GM03348 (cell line): Measurements from ENCODE around the gene ZIM2.

Experiments used
- DNase-seq: peaks from one replicate; pipeline ENCODE4 v3.0.0; 2012; ENCODE audit warnings: low spot score

Gene ZIM2

DNA sequence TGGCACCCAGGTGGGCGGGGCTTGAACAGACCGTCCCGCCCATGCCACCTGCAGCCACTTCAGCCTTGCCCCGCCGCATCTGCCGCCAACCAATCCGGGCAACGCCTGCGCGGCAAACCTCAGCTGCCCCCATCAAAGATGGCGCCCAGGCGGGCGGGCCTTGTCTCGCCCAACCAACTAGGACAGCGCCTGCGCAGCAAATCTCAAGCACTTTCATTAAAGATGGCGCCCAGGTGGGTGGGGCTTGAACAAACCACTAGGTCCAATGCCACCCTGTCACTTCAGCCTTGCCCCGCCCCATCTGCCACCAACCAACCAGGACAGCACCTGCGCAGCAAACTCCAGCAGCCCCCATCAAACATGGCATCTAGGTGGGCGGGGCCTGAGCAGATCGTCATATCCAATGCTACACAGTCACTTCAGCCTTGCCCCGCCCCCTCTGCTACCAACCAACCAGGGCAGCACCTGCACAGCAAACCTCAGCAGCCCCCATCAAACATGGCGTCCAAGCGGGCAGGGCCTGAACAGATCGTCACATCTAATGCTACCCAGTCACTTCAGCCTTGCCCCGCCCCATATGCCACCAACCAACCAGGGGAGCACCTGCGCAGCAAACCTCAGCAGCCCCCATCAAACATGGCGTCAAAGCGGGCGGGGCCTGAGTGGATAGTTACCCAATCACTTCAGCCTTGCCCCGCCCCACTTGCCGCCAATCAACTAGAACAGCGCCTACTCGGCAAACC lies 1.4 kb downstream of the ZIM2 start:
- DNase-seq: no peak

DNA sequence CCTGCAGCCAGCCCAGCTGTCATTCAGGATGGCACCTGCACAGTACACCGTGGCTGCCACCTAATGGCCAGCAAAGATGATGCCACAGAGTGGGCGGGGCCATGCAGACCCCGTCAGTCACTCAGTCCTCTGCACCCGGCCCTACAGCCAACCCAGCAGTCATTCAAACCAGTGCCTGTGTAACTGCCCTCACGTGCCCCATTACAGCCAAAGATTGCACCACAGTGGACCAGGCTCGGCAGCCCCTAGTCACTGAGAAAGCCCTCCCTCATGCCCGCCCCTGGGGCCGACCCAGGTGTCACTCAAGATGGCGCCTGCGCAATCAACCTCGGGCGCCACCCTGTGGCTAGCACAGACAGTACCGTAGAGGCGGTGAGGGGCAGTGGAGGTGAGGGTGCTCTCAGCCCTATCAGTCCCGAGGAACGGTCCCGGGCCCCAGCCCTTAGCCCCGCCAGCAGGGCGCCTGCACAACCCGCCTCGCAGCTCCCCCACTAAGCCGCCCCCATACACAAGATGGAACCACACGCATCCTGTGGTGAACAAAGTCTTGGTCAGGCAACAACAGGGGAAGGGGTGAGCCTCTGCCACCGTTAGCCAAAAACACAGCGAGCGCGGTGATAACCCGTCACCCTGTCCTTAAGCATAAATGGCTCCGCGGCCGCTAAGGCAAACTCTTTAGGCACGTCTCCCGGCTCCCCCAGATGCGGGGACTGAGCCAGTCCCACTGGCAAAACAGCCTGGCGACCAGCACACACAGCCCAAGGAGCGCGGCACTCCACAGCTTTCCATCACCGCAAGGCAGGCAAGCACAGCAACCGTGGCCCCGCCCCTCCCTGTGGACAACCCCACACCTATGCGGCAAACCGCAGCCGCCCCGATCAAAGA lies 2.3 kb downstream of the ZIM2 start:
- DNase-seq: no peak

DNA sequence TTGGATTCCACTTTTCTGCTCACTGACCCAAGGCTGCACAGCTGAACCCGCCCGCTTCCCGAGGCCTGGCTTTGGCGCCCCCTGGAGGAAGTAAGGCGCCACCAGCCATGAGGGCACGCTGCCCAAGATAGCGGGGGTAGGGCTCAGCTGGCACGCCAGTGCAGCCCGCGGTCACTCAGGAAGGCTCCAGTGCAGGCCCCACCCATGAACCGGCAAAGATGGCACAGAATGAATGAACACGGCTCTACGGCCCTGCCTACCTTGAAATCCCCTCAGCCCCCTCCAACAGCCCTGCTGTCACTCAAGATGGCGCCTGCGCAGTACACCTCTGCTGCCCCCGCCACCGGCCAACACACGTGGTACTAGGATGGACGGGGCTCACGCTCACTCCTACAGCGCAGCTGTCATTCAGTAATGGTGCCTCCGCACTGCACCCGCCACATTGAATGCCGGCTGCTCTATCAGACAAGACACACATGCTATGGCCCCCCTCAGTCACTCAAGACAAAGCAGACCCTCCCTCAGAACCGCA lies 3.0 kb downstream of the ZIM2 start:
- DNase-seq: no peak

DNA sequence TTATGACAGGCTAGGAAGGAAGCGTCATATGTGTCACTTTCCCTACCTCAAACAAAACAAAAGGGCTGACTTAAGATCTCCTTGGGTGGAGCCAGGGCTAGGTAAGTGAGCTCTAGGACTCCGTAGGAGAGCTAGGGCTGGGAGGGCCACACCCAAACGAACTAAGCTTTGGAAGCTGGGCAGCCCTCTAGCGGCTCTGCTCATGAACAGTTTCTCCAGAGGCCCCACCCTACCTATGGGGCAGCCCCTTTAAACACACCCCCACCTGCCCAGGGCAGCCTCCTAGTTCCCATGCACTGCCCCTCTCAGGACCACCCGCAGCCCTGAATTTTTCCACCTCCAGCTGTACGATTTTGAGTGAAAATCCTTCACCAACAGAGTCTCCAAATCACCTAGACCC lies 3.5 kb downstream of the ZIM2 start:
- DNase-seq: no peak

DNA sequence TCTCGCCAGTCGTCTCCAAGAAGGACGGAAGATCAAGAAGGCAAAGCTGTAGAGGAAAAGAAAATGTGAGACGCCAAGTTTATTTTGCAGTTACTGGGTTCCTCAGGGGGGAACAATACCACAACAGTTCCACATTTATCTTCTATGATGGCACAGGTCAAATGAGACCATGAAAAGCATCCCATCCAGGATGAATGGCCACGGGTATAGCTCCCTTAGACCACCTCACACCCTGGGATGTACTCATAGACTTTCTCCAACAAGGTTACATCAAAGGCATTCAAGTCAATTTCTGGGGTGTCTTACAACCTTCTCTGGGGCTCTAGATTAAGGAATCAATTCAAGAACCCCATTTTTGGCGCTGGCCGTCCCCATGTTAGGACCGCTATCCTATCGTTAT lies 4.5 kb downstream of the ZIM2 start:
- DNase-seq: no peak

DNA sequence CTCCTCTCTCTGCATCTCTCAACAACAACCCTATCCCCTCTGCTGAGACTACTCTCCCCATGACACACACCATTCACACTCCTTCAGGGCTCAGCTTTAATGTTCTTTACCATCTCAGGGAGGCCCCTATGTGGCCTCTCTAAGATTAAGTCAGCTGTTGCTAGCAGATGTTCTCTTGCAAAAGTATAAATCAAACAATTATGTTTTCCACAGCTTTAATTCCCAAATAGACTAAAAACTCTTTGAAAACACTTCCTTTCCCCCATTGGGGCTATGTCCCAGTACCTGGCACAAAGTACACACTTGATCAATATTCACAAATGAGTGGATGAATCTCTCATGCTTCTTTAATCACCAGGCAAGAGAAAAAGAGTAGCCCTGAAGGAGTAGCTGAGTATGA lies 5.1 kb downstream of the ZIM2 start:
- DNase-seq: no peak

DNA sequence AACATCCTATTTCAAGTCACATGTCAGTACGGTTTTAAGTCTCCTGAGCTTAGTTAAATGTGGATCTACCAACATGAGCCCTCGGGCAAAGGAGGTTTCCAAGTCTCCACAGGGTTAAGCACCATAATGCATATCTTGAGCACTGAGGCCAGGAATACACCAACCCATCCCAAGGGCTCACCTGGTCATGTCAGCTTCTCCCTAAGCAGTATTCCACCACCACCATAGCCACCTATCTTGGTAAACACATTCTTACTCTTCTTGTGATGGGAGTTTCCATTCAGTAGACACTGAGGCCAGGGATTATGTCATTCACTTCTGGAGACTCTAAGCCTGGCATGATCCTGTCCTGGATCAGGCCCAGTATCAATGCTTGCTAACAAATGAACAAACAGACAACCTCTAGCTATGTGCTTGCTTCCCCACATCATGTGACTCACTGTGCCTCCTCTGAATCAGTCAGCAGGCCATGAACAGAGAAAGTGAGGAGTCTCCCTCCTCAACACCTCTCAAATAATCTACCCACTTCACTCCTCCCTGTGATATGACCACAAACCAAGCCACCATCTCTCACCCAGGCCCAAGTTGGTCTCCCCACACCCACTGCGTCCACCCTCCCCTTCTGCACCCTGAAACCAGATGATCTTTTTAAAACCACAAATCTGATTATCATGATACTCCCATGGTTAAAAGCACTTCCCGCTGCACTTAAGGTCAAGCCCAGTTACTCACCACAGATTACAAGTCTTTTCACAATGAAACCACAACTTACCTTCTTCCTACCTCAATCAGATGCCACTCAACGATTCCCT lies 5.8 kb downstream of the ZIM2 start:
- DNase-seq: no peak

DNA sequence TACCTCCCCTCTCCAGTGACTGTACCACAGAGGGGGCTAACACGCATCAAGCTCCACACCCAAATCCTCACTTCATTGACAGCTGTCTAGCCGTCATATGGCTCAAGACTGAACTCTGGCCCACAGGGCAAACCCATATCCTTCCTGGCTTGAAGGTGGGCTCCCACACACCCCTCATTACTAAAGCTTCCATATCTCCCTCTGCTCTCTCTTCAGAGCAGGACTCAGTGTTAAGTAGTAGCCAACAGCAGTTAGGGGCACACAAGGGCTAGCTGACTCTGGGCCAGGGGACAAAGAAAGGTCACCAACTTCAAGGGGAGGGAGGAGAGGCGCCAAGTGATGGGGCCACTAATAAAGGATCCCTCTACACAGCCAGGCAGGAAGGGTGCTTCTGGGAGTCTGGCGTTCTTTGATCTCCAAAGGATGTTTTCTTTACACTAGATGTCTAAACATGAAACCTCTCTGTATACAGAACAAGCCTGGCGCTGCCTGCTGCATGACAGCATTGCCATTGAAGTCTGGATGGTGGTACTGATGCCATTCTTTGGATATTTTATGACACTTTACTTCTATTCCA lies 8.1 kb downstream of the ZIM2 start:
- no peak for DNase-seq

DNA sequence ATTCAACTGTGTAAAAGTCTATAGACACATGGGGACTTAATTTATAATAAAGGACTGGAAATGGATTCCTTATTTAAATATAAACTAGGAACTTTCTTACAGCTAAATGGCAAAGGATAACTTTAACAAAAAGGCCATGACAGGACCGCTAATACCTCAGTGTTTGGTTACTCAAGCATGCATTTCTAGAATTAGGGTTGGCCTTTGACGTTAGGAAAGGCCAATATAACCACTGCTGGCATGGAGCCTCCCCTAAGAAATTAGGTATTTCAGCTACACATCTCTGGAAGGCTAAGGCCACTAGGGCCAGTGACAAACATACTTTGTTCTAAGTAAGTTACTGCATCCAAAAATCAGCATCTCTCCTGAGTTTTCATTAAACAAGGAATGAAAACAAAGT lies 9.3 kb downstream of the ZIM2 start:
- DNase-seq: no peak

DNA sequence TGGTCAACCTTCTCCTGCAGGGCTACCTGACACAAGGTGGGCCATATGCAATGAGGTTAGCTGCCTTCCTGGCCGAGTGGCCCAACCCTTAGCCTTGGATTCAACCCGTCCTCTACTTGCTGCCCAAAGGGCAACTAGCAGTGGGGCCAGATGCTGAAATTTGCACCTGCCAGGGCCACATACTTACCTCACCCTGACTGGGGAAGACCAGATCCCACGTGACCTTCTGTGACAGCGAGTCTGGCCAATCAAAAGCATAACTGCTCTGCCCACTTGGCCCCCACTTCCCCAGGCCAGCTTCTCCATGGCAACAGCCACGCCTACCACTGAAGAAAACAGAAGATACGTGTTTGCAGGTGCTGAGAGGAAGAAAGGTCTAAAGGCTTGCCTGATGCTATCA lies 10.9 kb downstream of the ZIM2 start:
- DNase-seq: no peak

DNA sequence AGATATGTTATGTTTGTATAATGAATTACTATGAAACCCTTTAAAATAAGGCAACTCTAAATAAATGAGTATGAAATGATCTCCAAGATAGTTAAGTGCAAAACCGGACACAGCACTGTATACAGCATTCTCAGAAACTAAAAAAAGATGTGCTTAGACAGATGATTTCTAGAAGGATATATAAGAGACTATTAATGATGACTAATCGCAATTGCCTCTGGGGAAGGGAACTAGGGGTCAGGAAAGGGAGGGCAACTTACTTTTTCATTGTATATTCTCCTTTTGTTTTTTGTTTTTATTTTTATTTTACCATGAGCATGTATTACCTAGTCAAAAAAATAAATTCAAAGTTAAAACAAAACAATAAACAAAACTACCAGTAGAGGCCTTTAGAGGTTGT lies 12.8 kb downstream of the ZIM2 start:
- no peak for DNase-seq

DNA sequence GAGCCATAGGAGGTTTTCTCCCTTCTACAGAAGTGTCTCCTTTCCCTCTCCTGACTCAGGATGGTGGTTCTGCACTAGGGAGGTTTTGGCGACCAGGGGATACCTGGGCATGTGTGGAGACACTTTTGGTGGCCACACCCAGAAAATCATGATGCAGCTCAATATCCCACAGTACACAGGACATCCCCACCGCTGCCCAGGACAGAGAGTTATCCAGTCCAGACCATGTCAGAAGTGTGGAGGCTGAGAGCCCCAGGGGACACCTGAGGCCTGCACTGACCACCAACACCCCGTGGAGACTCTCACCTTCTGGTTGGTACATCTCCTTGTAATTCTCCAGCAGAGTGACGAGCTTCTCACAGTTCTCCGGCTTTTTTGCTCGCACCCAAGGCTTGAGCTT lies 16.6 kb downstream of the ZIM2 start:
- no peak for DNase-seq

DNA sequence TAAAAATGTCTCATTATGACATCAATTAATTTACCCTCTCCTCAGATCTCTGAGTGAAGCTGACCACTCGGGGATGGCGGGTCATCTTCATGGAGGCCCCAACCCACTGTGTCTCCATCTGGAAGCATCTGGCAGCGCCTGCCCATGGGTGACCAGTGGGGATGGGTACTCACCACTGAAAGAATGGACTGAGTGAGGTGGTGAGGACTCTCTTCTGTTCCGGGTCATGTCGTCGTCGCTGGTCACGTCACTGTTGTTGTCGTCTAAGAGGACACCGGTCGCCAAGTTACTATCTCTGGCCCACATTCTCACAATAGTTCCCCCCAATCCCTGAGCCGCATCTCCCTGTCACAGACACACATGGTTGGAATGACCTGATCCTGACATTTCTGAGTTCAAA lies 17.1 kb downstream of the ZIM2 start:
- no peak for DNase-seq

DNA sequence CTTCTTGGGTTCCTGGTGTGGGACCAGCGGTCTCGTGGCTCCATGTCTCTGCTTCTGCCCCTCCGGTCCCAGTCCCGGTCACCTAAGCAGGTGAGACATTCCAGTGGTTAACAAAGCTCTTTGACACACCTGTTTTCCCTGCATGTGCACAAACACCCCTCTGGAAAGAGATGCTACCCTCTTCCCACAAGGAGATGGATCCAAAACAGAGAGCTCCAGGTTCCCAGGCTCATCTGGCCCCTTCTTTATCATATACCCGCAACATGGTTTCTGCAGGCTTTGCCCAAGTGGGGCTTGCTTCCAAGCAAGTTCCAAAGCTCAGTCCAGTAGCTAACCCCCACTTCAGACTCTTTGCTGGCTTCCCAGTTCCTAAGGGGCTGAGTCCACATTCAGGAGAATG lies 17.8 kb downstream of the ZIM2 start:
- no peak for DNase-seq

DNA sequence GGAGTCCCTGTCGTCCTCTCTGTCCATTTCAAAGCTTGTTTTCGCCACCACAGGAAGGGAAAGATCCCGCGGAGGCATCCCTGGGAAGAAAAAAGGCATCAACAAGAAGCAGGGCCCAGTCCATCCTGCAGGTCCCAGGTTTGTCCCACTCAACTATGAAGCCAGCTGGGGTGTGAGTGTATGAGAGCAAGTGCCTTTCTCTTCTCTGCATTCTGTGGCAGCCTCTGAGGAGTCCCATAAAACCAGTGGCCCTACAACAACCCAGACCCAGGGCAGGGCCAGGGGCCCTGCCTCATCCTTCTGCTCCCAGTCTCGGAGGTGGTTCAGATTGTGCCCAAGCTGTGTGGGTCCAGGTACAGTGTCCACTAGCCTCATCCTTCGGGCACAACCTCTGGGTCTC lies 18.9 kb downstream of the ZIM2 start:
- DNase-seq: no peak

DNA sequence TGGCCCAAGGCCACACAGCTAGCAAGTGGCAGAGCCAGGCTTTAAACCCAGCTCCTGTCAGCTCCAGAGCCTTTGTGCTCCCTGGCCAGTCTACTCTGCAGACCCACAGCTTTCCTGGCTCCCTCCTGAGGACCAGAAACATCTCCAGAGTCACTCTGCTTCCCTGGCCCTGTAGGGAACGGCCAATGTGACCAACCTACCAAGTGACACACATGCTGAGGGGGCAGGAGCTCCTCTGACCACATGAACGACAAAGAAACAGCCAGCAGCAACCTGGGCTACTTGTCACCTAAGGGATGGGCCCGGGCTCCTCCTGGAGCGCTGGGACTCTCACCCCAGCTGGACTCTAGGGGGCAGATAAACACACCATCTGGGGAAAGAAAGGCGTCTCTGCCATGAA lies 19.3 kb downstream of the ZIM2 start:
- DNase-seq: no peak

DNA sequence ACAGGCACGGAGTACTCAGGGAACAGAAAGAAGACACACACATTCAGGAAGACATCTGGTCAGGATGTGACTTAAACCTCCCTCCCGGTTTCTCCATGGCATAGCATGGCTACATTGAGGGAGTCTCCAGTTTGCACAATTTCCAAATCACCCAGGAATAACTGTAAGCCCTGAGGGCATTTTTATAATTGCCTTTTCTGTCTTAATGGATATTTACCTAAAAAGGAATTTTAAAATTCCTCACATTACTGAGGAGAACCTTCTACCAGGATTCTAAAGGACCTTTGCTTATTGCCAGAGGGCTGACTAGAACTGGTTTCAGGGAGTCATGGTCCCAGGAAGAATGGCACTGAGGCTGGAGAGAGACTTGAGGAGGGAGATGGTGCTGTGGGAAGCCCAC lies 21.4 kb downstream of the ZIM2 start:
- DNase-seq: no peak

DNA sequence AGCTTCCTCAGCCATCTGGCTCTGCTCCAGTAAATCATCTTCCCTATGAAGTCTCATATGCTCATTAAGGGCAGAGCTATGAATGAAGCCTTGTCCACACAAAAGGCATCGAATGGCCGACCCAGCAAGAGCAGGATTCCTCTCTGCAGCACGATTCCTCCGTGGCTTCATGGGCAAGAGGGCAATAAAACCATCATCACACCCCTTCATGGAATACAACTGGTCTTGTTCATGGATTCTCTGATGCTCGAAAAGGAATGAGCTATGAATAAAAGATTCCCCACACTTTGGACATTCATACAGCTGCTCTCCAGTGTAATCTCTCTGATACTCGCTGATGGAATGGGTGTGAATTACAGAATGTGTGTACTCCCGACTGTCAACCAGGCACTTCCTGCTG lies 25.9 kb downstream of the ZIM2 start:
- DNase-seq: no peak

DNA sequence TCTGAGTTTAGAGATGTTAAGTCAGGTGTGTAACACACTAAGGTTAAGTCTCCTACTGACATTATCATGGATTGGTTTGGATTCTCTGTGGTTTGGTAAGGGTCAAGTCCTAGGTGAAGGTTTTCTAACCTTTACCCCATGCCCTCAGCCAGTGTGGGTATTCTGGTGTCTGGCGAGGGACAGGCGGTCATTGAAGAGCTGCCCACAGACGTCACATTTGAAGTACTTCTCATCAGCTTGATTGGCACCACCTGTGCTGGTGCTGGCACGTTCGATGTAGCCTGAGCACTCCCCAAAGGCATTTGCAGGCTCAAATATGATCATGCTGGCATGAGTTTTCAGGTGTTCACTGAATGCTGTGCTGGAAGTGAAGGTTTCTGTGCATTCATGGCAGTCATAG lies 27.0 kb downstream of the ZIM2 start:
- no peak for DNase-seq

DNA sequence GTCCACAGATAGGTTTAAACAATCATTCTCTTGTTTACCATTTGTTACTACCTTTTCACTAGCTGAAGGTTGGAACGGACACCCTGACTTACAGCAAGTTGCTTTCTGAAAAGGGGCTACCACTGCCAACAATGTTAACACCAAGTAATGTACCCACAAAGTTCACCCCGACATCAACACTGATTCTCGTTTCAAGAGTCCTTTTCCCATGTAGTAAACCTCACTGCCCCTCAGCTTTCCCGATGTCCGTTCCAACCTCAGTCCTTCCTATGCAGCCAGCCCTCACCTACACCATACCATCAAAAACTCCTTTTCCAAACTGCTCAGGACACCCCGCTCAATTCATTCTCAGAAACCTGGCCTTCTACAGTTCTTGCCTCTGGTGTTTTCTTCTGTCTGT lies 29.0 kb downstream of the ZIM2 start:
- DNase-seq: no peak

DNA sequence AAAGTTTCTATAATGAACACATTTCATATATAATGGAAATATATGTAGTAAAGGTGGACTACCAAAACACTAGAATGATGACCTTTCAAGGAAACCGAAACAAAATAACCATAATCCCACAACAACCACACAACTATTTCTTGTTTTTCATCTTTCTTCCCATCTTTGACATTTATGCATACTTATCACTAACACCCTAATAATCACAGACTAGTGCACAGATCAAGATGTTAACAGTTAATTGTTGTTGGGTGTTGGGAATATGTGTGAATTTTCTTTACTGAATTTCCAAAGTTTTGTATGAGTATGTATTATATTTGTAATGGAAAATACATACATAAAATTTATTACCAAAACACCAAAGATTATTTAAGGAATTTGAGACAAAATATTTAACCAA lies 30.3 kb downstream of the ZIM2 start:
- no peak for DNase-seq

DNA sequence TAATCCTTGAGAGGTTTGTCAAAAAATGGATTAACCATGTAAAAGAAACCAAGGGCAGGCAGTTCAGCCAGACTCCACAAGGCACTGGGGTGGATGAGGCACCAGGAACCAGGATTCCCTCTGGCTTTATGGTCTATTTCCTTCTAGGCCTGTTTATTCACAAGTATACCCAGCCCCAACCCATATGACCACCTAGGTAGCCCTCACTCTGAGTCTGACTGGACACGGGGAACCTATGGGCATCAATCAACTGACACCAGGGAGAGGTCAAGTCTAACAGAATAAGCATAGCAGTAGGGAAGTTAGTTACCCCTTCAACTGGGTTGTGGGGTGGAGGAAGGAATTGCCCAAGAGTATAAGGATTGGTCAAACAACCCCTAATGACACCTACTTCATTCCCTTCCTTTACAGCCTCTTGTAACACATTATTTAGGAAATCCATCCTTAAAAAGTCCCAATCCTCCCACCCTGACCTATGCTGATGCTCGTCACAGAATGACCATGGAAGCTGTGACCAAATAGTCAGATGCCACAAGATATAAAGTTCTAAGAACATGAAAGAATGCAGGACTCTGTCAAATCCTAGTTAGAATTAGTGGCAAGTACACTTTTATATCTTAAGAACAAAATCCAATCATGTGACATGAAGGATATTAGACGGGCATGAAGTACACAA lies 31.7 kb downstream of the ZIM2 start:
- no peak for DNase-seq
